ENCODE measurements around the gene MBTPS2. TPM values are rescaled to one million over a fixed set of nuclear protein-coding genes. Genes with fewer than 3 reads are reported as not detected.

Gene MBTPS2
- total and polyA plus RNA-seq, 8 donors, result 14.5 to 26.5 (median 23.1) TPM

GRCh38 chrX:21802054-21802670, 37.3 kb upstream of the MBTPS2 start:
- TF ChIP-seq, protein P1, sequence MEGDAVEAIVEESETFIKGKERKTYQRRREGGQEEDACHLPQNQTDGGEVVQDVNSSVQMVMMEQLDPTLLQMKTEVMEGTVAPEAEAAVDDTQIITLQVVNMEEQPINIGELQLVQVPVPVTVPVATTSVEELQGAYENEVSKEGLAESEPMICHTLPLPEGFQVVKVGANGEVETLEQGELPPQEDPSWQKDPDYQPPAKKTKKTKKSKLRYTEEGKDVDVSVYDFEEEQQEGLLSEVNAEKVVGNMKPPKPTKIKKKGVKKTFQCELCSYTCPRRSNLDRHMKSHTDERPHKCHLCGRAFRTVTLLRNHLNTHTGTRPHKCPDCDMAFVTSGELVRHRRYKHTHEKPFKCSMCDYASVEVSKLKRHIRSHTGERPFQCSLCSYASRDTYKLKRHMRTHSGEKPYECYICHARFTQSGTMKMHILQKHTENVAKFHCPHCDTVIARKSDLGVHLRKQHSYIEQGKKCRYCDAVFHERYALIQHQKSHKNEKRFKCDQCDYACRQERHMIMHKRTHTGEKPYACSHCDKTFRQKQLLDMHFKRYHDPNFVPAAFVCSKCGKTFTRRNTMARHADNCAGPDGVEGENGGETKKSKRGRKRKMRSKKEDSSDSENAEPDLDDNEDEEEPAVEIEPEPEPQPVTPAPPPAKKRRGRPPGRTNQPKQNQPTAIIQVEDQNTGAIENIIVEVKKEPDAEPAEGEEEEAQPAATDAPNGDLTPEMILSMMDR (IDR thresholded peaks at IDR 0.05), result no peak
- Histone ChIP-seq H3K4me3 (no peak overlapping the region), H3K27ac (no peak overlapping the region), H3K4me1 (no peaks in the 10 kb centered on the region), H3K36me3 (no peaks in the 10 kb centered on the region), H3K9me3 (no peaks in the 10 kb centered on the region), H3K27me3 (no peaks in the 10 kb centered on the region)
- ATAC-seq (no peak), DNase-seq (no peak)
- intact Hi-C loops (cut with DNase I), result no loop called here

- DNase-seq, result no peak
- no peak overlapping the region for H3K27ac ChIP-seq
- no peak for ATAC-seq
Observed at GRCh38 chrX:21802839-21803238, 36.6 kb upstream of the MBTPS2 start.

GRCh38 chrX:21806691-21807090, 32.7 kb upstream of the MBTPS2 start:
- DNase-seq (no peak), ATAC-seq (no peak)
- no peaks in the 10 kb centered on the region for H3K36me3 ChIP-seq
- H3K4me3 ChIP-seq, result no peak overlapping the region
- TF ChIP-seq, protein P1 (IDR thresholded peaks at IDR 0.05), result no peak
- intact Hi-C loops (cut with DNase I), result no loop called here
- H3K27me3 ChIP-seq, result no peaks in the 10 kb centered on the region
- H3K27ac ChIP-seq, result no peak overlapping the region
- no peaks in the 10 kb centered on the region for H3K4me1 ChIP-seq
- H3K9me3 ChIP-seq, result no peaks in the 10 kb centered on the region

More at GRCh38 chrX:21802839-21803238, 36.6 kb upstream of the MBTPS2 start:
- no peaks in the 10 kb centered on the region for H3K9me3 ChIP-seq
- intact Hi-C loops (cut with DNase I), result no loop called here
- TF ChIP-seq, protein P1 (IDR thresholded peaks at IDR 0.05), result no peak
- no peaks in the 10 kb centered on the region for H3K27me3 ChIP-seq
- H3K4me3 ChIP-seq, result no peak overlapping the region
- H3K36me3 ChIP-seq, result no peaks in the 10 kb centered on the region
- H3K4me1 ChIP-seq, result no peaks in the 10 kb centered on the region

GRCh38 chrX:21811832-21812231, 27.6 kb upstream of the MBTPS2 start:
- H3K9me3 ChIP-seq, result no peaks in the 10 kb centered on the region

DNA sequence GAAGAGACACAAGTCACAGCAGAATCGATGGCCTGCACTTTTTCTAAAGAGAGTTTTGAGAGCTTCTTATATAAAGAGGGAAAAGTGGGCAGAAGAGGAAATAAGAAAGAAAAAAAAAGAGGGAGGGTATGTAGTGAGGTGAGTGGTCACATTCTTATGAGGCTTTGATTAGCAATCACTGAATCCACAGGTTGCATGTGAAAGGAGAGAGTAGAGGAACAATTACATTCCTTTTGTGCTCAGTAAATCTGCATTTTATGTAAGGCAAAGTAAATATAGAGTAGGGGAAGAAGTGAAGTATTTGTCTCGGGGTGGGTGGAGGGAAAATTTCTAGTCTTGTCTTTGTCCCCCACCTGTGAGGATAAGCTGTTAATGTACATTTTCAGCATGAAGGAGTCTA, 26.8 kb upstream of the MBTPS2 start:
- TF ChIP-seq, protein P1 (IDR thresholded peaks at IDR 0.05), result no peak
- Histone ChIP-seq H3K4me3 (no peak overlapping the region), H3K27me3 (no peaks in the 10 kb centered on the region), H3K36me3 (no peaks in the 10 kb centered on the region), H3K4me1 (no peaks in the 10 kb centered on the region), H3K27ac (no peak overlapping the region), H3K9me3 (no peaks in the 10 kb centered on the region)
- no peak for ATAC-seq
- intact Hi-C loops (cut with DNase I), result no loop called here
- no peak for DNase-seq

More at GRCh38 chrX:21811832-21812231, 27.6 kb upstream of the MBTPS2 start:
- intact Hi-C loops (cut with DNase I), result no loop called here
- H3K4me1 ChIP-seq, result no peaks in the 10 kb centered on the region
- no peaks in the 10 kb centered on the region for H3K36me3 ChIP-seq
- H3K27ac ChIP-seq, result no peak overlapping the region
- ATAC-seq (no peak), DNase-seq (no peak)
- H3K27me3 ChIP-seq, result no peaks in the 10 kb centered on the region
- H3K4me3 ChIP-seq, result no peak overlapping the region
- TF ChIP-seq, protein P1 (IDR thresholded peaks at IDR 0.05), result no peak

All from left lung (tissue), 10 donors.